SK-N-SH (cell line): ENCODE measurements around the gene H6PD. TPM values are rescaled to one million over a fixed set of nuclear protein-coding genes. Genes with fewer than 3 reads are reported as not detected.

ENCODE experiments used
- CTCF ChIA-PET: fragments of 300-600, 350-600 bp; formaldehyde crosslinking; extraction: SDS; loops from one replicate; lab custom pipeline; 2021; lab: Yijun Ruan, JAX
- POLR2A ChIA-PET: fragments of 350-600 bp; sonication (Branson Sonifier 250); formaldehyde crosslinking; extraction: SDS; loops from one replicate; lab custom pipeline; 2020; ENCODE audit warnings: antibody characterized with exemption, inconsistent platforms; lab: Yijun Ruan, JAX
- DNase-seq: peaks from one replicate; pipeline ENCODE4 v3.0.0; 2012
- H2AFZ ChIP-seq: fragments of 200-600 bp; sonication (generic); 2 replicates; pipeline ENCODE4 v1.8.1; 2016; ENCODE audit warnings: antibody characterized with exemption, mild to moderate bottlenecking, low read depth
- H3F3A ChIP-seq: fragments of 200-600 bp; sonication (generic); replicated peaks from 2 replicates; pipeline ENCODE3; 2016; ENCODE audit warnings: antibody characterized with exemption, mild to moderate bottlenecking; ENCODE audit not compliant: insufficient read depth
- H3K27ac ChIP-seq, 2 experiments: fragments of 200-500 bp in 1 of 2; fragments of 200-600 bp in 1 of 2; sonication (Bioruptor generic) in 1 of 2; sonication (generic), shearing (Covaris generic) in 1 of 2; 2 replicates each; pipeline versions ENCODE4 v1.5.1 to v1.6.1; 2014 to 2016; ENCODE audit warnings: low read depth in 2 of 2, inconsistent platforms in 1 of 2, low read length in 1 of 2, mild to moderate bottlenecking in 1 of 2, mixed read lengths in 1 of 2
- H3K27me3 ChIP-seq: fragments of 200-600 bp; sonication (generic), shearing (Covaris generic); 2 replicates; pipeline ENCODE4 v1.6.1; 2016; ENCODE audit warnings: mixed run types; ENCODE audit not compliant: insufficient read depth
- H3K36me3 ChIP-seq, 2 experiments: fragments of 200-500 bp in 1 of 2; fragments of 200-600 bp in 1 of 2; sonication (Bioruptor generic) in 1 of 2; sonication (generic) in 1 of 2; replicated peaks in 1 of 2; 2 replicates each; pipeline versions ENCODE3 to v1.5.1; 2014 to 2016; ENCODE audit warnings: low read length in 1 of 2, mild to moderate bottlenecking in 1 of 2; ENCODE audit not compliant: insufficient read depth in 2 of 2, control insufficient read depth in 1 of 2
- H3K4me1 ChIP-seq, 2 experiments: fragments of 200-500 bp in 1 of 2; fragments of 200-600 bp in 1 of 2; sonication (Bioruptor generic) in 1 of 2; sonication (generic), shearing (Covaris generic) in 1 of 2; 2 replicates each; pipeline versions ENCODE4 v1.5.1 to v1.6.1; 2014 to 2016; ENCODE audit warnings: low read depth in 1 of 2, low read length in 1 of 2, mixed run types in 1 of 2; ENCODE audit not compliant: insufficient read depth in 2 of 2, control insufficient read depth in 1 of 2
- H3K4me2 ChIP-seq: fragments of 200-600 bp; sonication (generic), shearing (Covaris generic); 2 replicates; pipeline ENCODE4 v1.6.1; 2017; ENCODE audit warnings: mixed run types
- H3K4me3 ChIP-seq, 2 experiments: fragments of 200-500 bp in 1 of 2; fragments of 200-600 bp in 1 of 2; sonication (Bioruptor generic) in 1 of 2; sonication (generic), shearing (Covaris generic) in 1 of 2; 2 replicates each; pipeline versions ENCODE4 v1.5.1 to v1.8.1; 2014 to 2016; ENCODE audit warnings: low read depth in 2 of 2, inconsistent platforms in 1 of 2, low read length in 1 of 2, mild to moderate bottlenecking in 1 of 2, mixed read lengths in 1 of 2, moderate library complexity in 1 of 2
- H3K79me2 ChIP-seq: fragments of 200-600 bp; sonication (generic); 2 replicates; pipeline ENCODE4 v1.8.1; 2017; ENCODE audit warnings: mild to moderate bottlenecking; ENCODE audit not compliant: insufficient read depth
- H3K9ac ChIP-seq: fragments of 200-600 bp; sonication (generic); 2 replicates; pipeline ENCODE4 v1.6.1; 2017; ENCODE audit warnings: mixed run types
- H3K9me2 ChIP-seq: fragments of 200-600 bp; sonication (generic); 2 replicates; pipeline ENCODE4 v1.6.1; 2017; ENCODE audit warnings: mixed run types
- H3K9me3 ChIP-seq: fragments of 200-600 bp; sonication (generic); 2 replicates; pipeline ENCODE4 v1.6.1; 2017; ENCODE audit warnings: mixed run types, mild to moderate bottlenecking, moderate library complexity
- H4K20me1 ChIP-seq: fragments of 200-600 bp; sonication (generic); 2 replicates; pipeline ENCODE4 v1.6.1; 2017; ENCODE audit warnings: mild to moderate bottlenecking, mixed run types; ENCODE audit not compliant: insufficient read depth
- EZH2phosphoT487 ChIP-seq: fragments of 200-600 bp; sonication (generic); IDR thresholded peaks from 2 replicates; pipeline ENCODE4 v1.6.1; 2017; ENCODE audit warnings: low read depth, mixed run types, mild to moderate bottlenecking, antibody characterized with exemption, moderate library complexity, borderline replicate concordance
- MEF2A ChIP-seq: IDR thresholded peaks from 2 replicates; pipeline ENCODE4 v1.4.0; 2012; ENCODE audit warnings: low read depth, borderline replicate concordance
- RXRA ChIP-seq: IDR thresholded peaks from 2 replicates; pipeline ENCODE4 v1.4.0; 2012; ENCODE audit warnings: low read depth, mild to moderate bottlenecking, borderline replicate concordance
- SMC3 ChIP-seq: IDR thresholded peaks from 2 replicates; pipeline ENCODE4 v1.6.1; 2012; ENCODE audit warnings: low read depth, low read length, improper control_type of control experiment
- YY1 ChIP-seq: IDR thresholded peaks from 2 replicates; pipeline ENCODE4 v1.4.0; 2012; ENCODE audit warnings: low read depth, mild to moderate bottlenecking
- ZBTB33 ChIP-seq: IDR thresholded peaks from 2 replicates; pipeline ENCODE4 v1.4.0; 2012; ENCODE audit warnings: low read depth, borderline replicate concordance
- WGBS: methylation state at CpG from one replicate; pipeline ENCODE4 v1.1.6; 2017; ENCODE audit warnings: low lambda C conversion rate; 5-methylcytosine and 5-hydroxymethylcytosine counted together
- polyA plus RNA-seq, 3 experiments: library from polyadenylated mRNA; depleted of rRNA; stranded (reverse); fragments of >200 nt; gene quantifications; 2 replicates each; pipeline ENCODE4 v1.2.3, GENCODE V29; 2012
- TF ChIP-seq, protein P1 (sequence below): IDR thresholded peaks from 2 replicates; pipeline ENCODE4; 2012

The H6PD gene
- polyA plus RNA-seq, 1 of the 3 experiments (the other 2 are of a cell fraction): 19.1 TPM

- POLR2A ChIA-PET: no interaction called here
- Histone ChIP-seq H3K9me2 (no peaks in the 10 kb centered on the region), H3K4me2 (no peak overlapping the region), H3K9ac (no peak overlapping the region), H3F3A (no peaks in the 10 kb centered on the region), H3K27me3 (no peaks in the 10 kb centered on the region), H3K4me1 (peaks cover 0 to 15% of the 10 kb centered on the region in 2 experiments; a peak in 1 of 4 replicates), H3K4me3 (no peak overlapping the region), H3K36me3 (no peaks in the 10 kb centered on the region), H4K20me1 (peaks cover 41% of the 10 kb centered on the region), H3K27ac (no peak overlapping the region), H3K79me2 (peaks cover 30% of the 10 kb centered on the region), H2AFZ (no peak overlapping the region), H3K9me3 (no peaks in the 10 kb centered on the region)
- DNase-seq: no peak
- CTCF ChIA-PET: interaction anchor here (1.0 to 1.2 kb wide), 2 partner anchors 14 to 144 kb away, joined by 3 read pairs; no protein-coding TSS in a partner anchor
- 94% methylated on average over 10 of the region's 10 CpGs for whole genome bisulfite sequencing
- TF ChIP-seq, protein P1, sequence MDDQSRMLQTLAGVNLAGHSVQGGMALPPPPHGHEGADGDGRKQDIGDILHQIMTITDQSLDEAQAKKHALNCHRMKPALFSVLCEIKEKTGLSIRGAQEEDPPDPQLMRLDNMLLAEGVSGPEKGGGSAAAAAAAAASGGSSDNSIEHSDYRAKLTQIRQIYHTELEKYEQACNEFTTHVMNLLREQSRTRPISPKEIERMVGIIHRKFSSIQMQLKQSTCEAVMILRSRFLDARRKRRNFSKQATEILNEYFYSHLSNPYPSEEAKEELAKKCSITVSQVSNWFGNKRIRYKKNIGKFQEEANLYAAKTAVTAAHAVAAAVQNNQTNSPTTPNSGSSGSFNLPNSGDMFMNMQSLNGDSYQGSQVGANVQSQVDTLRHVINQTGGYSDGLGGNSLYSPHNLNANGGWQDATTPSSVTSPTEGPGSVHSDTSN: no peak
- TF ChIP-seq RXRA (no peak), ZBTB33 (no peak)
These were observed 76.5 kb downstream of the H6PD start for GRCh38 chr1:9311029-9311428.

- Histone ChIP-seq H4K20me1 (peaks cover 40% of the 10 kb centered on the region), H3K79me2 (peaks cover 29% of the 10 kb centered on the region), H3K4me3 (no peak overlapping the region), H3K27me3 (no peaks in the 10 kb centered on the region), H3K9me2 (no peaks in the 10 kb centered on the region), H3K9me3 (no peaks in the 10 kb centered on the region), H3K9ac (no peak overlapping the region), H3K4me2 (no peak overlapping the region), H2AFZ (no peak overlapping the region), H3K27ac (no peak overlapping the region), H3K36me3 (no peaks in the 10 kb centered on the region), H3K4me1 (peaks cover 0 to 15% of the 10 kb centered on the region in 2 experiments; a peak in 1 of 4 replicates), H3F3A (no peaks in the 10 kb centered on the region)
- CTCF ChIA-PET: interaction anchor here (1.1 kb wide), 1 partner anchor 22 kb away, joined by 3 read pairs; no protein-coding TSS in a partner anchor
- no peak for DNase-seq
- POLR2A ChIA-PET: no interaction called here
- WGBS: 90% methylated on average over 9 of the region's 9 CpGs
- no peak for TF ChIP-seq MEF2A
These were observed 76.9 kb downstream of the H6PD start for GRCh38 chr1:9311479-9311878.

- H3K9ac ChIP-seq: no peak overlapping the region
- DNase-seq: no peak
- H3F3A ChIP-seq: no peaks in the 10 kb centered on the region
- no peak overlapping the region for H3K4me3 ChIP-seq
- H3K4me2 ChIP-seq: no peak overlapping the region
- POLR2A ChIA-PET: no interaction called here
- H3K27me3 ChIP-seq: no peaks in the 10 kb centered on the region
- no peaks in the 10 kb centered on the region for H3K36me3 ChIP-seq
- H2AFZ ChIP-seq: no peak overlapping the region
- H4K20me1 ChIP-seq: peaks cover 44% of the 10 kb centered on the region
- H3K27ac ChIP-seq: no peak overlapping the region
- peaks cover 0 to 14% of the 10 kb centered on the region in 2 experiments; a peak in 1 of 4 replicates for H3K4me1 ChIP-seq
- peaks cover 27% of the 10 kb centered on the region for H3K79me2 ChIP-seq
- H3K9me2 ChIP-seq: no peaks in the 10 kb centered on the region
- TF ChIP-seq EZH2phosphoT487 (no peak), SMC3 (no peak), YY1 (no peak)
- TF ChIP-seq, protein P1: no peak
- TF ChIP-seq, all 33 proteins: peak for 0
- CTCF ChIA-PET: interaction anchor here (1.1 kb wide), 1 partner anchor 23 kb away, joined by 3 read pairs; no protein-coding TSS in a partner anchor
- WGBS: 92% methylated on average over 18 of the region's 18 CpGs
- H3K9me3 ChIP-seq: no peaks in the 10 kb centered on the region
These were observed 77.7 kb downstream of the H6PD start for GRCh38 chr1:9312168-9312720.
